Fibroblast of villous mesenchyme (primary cell): ENCODE results near the gene SLC17A9. TPM values are rescaled to one million over a fixed set of nuclear protein-coding genes. Genes with fewer than 3 reads are reported as not detected.
"Not testable (repeated sequence)": the region's sequence is repeated elsewhere in the genome, so short reads cannot be mapped to it uniquely, and the experiment has no call there.

Experiments
- DNase-seq: peaks from one replicate; pipeline ENCODE4 v3.0.0-alpha.2; 2010; ENCODE audit warnings: low read depth
- H3K4me3 ChIP-seq: 2 replicates; pipeline ENCODE4 v1.5.1; 2011; ENCODE audit warnings: low read depth, mild to moderate bottlenecking, low read length
- CTCF ChIP-seq: IDR thresholded peaks from 2 replicates; pipeline ENCODE4 v1.5.1; 2012; ENCODE audit warnings: low read depth, mild to moderate bottlenecking, low read length; ENCODE audit not compliant: insufficient read depth
- total RNA-seq: library from RNA; depleted of rRNA; stranded (reverse); fragments of >200 nt; gene quantifications from 2 replicates; pipeline ENCODE4 v1.2.3, GENCODE V29; 2012

SLC17A9 gene
- total RNA-seq, 1 donor: 23.7 TPM

GRCh38 chr20:62958388-62959100 is 6.0 kb downstream of the SLC17A9 start:
- no peak overlapping the region for H3K4me3 ChIP-seq
- no peak for DNase-seq
- no peak for TF ChIP-seq CTCF

GRCh38 chr20:62959101-62959971 is 6.8 kb downstream of the SLC17A9 start:
- TF ChIP-seq CTCF: no peak
- no peak for DNase-seq
- no peak overlapping the region for H3K4me3 ChIP-seq

- DNase-seq: no peak
- H3K4me3 ChIP-seq: no peak overlapping the region
- TF ChIP-seq CTCF: no peak
Measured at GRCh38 chr20:62959998-62960436, 7.5 kb downstream of the SLC17A9 start.

- DNase-seq, H3K4me3 ChIP-seq: not testable (repeated sequence)
Measured at GRCh38 chr20:62960446-62961309, 8.2 kb downstream of the SLC17A9 start.

- no peak overlapping the region for H3K4me3 ChIP-seq
- no peak for TF ChIP-seq CTCF
- no peak for DNase-seq
Measured at GRCh38 chr20:62961310-62961783, 8.8 kb downstream of the SLC17A9 start.

GRCh38 chr20:62961799-62962198 is 9.3 kb downstream of the SLC17A9 start:
- no peak overlapping the region for H3K4me3 ChIP-seq
- no peak for TF ChIP-seq CTCF
- no peak for DNase-seq
